TTC549 (cell line): ENCODE data around the gene DEPDC1B.
"Not testable (repeated sequence)": the region's sequence is repeated elsewhere in the genome, so short reads cannot be mapped to it uniquely, and the experiment has no call there.

ENCODE experiments used
- FAIRE-seq: peaks from 2 replicates; lab custom pipeline; 2012; peaks lifted over from hg19 to GRCh38; lab: Jason Lieb, UNC

The DEPDC1B gene

DNA sequence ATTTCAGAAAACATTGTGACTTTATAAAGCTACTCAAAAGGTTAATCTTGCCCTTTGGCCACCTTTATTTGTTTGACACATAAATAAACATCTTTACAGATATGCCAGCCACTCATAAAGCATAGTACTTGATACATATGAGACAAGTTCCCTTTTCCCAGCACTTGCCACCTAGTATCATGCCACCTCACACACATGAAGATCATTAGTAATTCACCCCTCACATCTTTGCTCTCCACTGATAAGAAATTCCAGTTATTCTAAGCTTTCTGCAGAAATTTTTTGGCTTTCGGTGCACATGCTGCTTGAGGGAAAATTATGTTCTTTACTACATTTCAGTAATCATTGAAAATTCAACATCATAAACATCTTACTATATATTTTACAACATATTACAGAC is 59.1 kb downstream of the DEPDC1B start:
- FAIRE-seq, result no peak

DNA sequence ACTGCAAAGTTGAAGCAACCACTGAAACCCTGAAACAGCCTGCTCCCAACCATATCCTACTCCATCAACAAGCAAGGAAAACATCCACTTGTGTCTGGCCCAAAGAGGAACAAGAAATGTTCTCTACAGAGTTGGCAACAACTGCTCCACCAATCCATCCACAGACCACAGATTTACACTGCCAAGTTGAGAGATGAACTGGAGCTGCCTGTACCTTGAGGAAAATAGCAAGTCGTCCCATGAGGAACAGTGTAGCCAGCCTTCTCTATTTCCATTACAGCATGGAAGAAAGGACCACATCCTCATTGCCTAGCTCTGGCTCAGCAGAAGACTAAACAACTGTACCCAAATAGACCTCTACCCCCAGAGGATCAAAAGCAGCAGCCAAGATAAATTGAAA is 60.4 kb downstream of the DEPDC1B start:
- no peak for FAIRE-seq

DNA sequence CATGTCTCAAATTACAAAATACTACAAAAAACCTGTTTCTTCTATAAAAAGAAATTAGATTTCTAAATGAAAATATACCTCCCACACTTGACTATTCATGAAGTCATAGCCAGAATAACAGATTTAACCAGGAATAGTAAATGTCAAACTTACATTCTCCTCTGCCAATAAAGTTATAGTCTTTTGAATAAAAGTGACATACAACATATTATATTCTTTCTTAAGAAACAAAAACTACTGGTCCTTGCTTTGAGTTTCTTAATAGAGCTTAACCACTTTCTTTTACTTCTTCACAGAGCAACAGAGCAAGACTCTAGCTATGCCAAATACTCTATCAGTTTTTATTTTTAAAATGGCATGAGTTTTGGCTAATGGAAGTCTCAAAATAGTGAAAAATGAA is 61.7 kb downstream of the DEPDC1B start:
- FAIRE-seq, result no peak

DNA sequence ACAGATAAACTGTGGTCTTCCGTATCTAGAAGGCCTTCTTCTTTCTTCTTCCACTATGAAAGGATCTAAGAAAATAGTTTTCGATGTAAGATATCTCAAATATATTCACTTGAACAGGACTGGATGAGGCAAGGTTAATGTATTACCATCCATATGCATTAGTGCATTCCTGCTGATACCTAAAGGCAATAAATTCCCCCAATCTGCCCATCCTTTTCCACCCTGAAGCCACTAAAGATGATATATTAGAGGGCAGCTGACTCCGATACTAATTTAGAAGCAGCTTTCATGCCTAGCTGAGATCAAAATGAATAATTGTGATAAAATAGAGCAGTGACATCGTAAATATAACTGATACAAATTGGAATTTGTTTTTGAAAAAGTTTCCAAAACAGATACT is 63.3 kb downstream of the DEPDC1B start:
- FAIRE-seq, result no peak

DNA sequence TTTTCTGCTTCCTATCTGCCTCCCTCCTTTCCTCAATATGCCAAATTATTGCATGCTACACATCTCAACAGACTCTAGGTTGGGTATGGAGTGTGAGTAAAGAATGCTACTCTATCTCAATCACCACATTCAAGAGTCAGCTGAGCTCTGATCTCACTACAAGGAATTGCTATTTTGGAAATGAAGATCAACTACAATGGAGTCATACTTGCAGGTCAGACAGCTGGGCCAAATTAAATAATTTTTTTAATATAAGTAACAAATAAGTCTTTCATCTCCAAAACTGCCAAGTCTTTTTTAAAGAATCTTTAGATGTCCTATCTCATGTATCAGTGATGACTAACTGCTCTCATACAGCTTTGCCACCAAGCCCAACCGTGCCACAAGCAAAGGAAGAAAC is 64.0 kb downstream of the DEPDC1B start:
- no peak for FAIRE-seq

DNA sequence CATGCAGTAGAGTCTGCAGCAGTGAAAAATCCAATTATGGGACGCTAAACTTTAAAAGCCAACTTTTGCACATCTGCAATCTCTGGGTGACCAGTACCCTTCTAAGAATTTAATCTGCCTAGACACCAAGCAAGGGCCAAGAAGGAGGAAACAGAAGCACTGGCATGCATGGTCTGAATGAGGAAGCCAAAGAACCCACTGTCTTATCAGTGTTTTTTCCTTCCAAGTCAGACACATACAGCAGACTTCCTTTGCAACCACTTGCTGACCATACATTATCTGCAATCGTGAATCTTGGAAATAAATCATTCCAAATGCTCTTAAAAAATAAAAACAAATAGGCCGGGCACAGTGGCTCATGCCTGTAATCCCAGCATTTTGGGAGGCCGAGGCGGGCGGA is 65.9 kb downstream of the DEPDC1B start:
- FAIRE-seq, result no peak

DNA sequence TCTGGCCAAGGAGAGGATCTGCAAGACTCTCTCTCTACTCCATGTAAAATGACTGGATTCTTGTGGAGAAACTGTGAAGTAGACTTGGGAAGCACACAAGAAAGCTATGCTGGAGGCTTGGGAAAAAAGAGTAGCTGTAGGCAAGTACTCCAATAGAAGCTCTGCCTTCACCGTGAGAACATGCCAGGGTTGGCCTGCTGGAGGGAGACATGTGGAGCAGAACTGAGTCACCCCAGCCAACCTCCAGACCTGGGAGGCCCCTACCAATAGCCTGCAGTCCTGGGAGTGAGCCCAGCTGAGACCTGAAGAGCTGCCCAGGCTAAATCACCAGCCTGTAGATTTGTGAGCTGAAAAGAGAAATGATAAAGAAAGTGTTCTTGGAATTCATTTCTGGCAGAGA is 66.6 kb downstream of the DEPDC1B start:
- FAIRE-seq, result no peak

DNA sequence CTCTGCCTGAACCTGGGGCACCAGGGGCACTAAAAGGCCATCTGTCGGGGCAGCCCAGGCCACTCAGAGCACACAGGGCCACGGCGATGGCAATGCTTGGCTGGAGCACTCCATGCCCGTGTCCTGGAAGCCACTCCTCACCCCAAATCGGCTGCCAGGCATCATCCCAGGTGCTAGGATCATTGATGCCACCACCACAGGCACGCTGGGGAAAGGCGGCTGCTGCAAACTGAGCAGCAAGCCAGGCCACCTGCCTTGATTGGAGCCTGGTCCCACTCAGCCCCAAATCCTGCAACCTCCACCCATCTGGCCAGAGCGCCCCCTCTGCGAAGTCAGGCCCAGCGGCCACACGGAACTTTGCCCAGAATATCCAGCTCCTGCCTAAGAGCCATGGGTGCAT is 67.8 kb downstream of the DEPDC1B start:
- FAIRE-seq, result no peak

DNA sequence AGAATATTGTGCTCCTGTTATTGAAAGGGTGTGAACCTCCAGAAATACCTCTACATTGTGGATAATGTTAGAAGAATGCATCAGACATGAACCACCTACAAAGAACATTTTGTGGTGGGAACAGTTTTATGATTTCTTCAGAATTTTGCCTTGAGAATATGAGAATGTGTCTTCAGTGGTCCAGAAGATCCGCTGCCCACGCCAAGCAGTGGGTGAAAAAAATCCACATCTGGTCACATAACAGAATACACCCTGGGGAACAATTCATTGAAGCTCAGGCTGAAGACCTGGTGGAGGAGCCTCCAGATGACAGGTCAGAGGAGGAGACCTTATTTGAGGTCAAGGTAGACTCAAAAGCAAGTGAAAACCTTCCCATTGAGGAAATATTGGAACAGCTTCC is 69.1 kb downstream of the DEPDC1B start:
- no peak for FAIRE-seq

DNA sequence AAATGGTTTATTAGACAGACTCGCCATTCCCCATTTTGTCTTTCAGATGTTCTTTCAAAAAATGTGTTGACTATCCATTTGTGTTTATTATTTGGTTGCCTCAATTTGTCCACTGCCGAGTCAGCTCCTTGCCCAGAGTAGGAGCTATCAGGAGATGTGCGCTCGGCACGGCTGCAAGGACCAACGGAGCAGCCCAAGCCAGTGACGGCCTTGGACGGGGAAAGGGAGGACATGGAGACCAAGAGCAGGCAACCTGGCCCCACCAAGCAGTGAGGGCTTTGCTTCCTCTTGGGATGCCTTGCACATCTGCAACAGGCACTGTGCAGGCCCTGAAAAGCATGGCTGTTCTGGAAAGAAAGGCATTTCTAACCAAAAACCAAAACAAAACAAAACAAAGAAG is 69.8 kb downstream of the DEPDC1B start:
- no peak for FAIRE-seq

DNA sequence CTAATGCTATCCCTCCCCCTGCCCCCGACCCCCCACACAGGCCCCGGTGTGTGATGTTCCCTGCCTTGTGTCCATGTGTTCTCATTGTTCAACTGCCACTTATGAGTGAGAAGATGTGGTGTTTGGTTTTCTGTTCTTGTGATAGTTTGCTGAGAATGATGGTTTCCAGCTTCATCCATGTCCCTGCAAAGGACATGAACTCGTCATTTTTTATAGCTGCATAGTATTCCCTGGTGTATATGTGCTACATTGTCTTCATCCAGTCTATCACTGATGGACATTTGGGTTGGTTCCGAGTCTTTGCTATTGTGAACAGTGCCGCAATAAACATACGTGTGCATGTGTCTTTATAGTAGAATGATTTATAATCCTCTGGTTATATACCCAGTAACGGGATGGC is 75.1 kb downstream of the DEPDC1B start:
- FAIRE-seq, result not testable (repeated sequence)

DNA sequence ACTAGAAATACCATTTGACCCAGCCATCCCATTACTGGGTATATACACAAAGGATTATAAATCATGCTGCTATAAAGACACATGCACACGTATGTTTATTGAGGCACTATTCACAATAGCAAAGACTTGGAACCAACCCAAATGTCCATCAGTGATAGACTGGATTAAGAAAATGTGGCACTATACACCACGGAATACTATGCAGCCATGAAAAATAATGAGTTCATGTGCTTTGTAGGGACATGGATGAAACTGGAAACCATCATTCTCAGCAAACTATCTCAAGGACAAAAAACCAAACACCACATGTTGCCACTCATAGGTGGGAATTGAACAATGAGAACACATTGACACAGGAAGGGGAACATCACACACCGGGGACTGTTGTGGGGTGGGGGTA is 79.2 kb downstream of the DEPDC1B start:
- not testable (repeated sequence) for FAIRE-seq

DNA sequence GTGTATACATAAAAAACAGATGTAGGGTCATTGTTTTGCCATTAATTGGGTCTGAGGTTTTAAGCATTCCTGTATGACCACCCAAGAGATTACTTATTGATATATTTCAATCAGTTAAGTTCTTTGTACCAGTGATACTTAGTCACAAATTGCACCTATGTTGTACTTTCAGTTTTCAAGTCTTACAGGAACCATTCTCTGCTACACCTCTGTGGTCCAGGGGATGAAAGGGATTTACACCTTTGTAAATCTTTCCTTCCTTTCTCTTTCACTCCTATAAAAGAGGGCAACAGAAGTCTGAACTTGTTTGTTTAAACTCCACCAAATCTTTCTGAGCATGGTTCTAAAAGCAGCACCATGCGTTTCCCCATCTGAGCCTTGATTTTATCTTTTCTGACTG is 86.1 kb downstream of the DEPDC1B start:
- no peak for FAIRE-seq

DNA sequence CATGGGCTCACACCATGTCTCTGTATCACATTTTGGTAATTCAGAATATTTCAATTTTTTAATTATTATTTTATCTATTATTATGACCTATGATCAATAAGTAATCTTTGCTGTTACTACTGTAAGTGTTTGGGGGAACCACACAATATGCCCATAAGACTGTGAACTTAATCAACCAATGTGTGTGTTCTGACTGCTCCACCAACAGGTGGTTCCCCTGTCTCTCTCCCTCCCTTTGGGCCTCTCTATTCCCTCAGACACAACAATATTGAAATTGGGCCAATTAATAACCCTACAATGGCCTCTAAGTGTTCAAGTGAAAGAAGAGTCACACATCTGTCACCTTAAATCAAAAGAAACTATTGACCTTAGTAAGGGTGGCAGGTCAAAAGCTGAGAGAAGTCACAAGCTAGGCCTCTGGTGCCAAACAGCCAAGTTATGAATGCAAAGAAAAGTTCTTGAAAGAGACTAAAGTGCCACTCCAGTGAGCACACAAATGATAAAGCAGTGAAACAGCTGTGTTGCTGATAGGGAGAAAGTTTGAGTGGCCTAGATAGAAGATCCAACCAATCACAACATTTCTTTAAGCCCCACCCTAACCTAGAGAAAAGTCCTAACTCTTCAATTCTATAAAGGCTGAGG is 88.7 kb downstream of the DEPDC1B start:
- no peak for FAIRE-seq

DNA sequence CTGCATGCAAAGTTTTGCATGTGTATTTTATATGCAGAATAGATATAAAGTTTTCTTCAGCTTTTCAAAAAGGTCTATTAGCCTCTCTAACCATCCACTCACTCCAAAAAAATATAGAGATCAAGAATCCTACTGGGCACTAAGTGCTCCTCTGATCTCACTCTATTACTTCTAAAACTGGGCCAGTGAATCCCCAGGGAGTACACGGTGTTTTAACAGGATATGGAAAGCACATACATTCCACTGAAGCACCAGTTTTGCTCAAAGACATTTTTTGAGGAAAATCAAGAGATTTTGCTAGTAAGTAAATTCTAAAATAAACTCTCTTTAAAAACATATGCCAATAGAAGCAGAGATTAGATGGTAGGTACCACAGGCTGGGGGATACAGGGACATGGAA is 95.2 kb downstream of the DEPDC1B start:
- FAIRE-seq, result no peak

DNA sequence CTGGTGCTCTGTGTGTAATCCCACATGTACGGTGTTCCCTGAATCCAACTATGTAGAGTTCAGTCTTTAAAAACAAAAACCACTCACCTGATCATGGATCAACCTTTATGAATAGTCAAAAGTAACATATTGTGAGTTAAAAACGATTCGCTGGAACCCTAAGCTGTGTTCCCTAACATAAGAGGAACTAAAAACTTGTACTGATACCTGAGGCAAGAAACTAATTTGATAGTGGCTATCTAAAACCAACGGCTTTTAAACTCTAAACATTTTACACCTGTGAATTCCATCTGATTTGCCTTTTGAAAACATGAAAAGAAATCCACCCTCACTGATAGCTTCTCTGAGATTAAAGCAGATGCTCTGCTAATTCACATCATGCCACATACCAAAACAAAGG is 101.5 kb downstream of the DEPDC1B start:
- FAIRE-seq, result no peak

DNA sequence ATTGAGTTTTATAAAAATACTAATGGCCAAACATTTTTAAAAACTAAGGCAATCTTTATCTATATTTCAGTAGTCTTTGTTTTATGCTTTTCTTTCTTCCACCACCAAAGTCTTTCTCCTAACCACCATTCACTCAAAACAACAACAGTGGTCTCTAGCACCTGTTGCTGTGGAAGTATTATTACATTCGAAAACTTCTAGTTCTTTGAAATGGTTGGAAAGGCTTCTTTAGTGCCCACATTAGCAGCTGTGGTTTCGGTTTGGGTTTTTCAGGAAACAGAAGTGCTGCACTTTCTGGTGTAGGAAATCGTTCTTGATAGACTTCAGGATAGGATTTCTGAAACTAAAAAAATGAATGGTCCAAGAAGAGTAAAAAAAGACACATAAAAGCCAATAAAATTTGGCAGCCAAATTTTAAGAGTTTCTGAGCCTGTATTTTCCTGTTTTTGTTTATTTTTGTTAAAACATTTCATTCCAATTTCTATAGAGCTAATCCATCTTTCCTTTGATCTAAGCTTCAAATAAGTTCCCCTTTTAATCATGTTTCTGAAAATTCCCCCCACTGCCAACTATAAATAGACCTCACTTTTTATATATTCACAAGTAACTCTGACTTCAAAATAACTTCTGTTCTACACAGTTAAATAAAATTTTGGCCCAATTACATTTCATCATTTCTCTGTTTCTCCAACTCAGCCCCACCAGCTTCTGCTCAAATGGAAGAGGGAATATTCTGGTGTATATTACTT is 102.2 kb downstream of the DEPDC1B start:
- FAIRE-seq, result no peak

DNA sequence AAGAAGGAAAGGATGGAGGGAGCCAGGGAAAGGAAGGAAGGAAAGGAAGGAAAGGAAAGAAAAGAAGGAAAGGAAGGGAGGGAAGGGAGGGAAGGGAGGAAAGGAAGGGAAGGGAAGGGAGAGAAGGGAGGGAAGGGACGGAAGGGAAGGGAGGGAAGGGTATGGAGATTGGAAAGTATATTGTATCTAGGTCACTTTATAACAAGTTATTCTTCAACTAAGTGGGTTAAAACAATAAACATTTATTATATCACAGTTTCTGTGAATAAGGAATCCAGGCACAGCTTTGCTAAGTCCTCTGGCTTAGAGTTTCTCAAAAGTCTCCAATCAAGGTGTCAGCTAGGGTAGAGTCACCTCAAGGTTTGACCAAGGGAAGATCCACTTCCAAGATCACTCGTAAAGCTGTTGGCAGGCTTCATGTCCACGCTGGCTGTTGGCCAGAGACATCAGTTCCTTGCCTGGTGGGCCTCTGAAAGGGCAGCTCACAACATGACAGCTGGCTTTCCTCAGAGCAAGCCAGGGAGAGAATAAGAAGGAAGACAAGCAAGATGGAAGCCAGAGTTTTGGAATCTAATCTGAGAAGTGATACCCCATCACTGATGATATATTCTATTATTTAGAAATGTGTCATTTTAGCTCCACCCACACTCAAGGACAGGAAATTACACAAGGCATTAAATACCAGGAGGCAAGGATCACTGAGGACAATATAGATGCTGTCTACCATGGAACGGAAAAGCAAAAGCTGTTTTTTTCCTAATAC is 105.1 kb downstream of the DEPDC1B start:
- FAIRE-seq, result no peak

DNA sequence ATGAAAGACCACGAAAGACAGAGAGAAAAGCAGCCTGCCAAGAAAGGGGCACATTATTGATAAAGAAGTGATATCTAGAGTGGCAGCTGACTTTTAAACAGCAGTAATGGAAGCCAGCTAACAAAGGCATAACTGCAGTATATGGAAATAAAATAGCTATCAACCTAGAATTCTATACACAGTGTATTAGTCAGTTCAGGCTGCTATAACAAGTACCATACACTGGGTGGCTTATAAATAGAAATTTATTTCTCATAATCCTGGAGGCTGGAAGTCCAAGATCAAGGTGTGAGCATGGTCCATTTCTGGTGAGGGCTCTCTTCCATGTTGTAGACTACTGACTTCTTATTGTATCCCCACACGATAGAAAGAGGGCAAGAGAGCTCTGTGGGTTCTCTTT is 109.8 kb downstream of the DEPDC1B start:
- no peak for FAIRE-seq

DNA sequence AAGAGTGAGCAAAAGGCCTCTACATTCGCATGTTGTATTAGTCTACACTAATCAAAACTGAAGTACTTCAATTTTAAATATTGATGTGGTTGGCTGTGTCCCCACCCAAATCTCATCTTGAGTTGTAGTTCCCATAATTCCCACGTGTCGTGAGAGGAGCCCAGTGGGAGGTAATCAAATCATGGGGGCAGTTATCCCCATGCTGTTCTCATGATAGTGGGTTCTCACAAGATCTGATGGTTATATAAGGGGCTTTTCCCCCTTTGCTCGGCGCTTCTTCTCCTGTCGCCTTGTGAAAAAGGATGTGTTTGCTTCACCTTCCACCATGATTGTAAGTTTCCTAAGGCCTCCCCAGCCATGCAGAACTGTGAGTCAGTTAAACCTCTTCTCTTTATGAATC is 112.7 kb downstream of the DEPDC1B start:
- not testable (repeated sequence) for FAIRE-seq

DNA sequence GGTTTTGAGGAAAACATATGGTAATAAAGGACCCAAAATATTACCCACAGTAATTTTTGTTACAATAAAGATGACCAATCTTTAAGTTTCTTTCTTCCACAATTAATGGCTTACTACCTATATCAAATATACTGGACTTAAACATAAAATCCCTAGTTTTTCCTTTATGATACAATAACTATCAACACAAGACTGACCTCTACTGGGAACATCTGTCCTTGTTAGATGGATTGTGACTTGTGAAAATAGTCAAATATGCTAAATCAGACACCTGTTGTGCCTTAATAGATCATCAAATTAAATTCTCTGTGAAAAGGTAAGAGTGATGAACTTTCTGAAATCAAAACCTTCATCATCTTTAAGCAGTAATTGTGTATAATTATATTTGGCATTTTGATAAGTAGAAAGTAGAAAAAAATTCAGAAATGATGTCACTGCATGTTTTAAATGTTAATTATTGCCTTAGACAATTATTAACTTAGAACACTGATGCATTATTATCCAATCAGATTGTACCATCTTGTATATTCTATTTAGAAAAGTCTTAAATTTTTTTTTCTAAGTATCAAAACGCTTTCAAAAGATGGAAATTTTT is 113.6 kb downstream of the DEPDC1B start:
- peak; percentile 33 for FAIRE-seq

DNA sequence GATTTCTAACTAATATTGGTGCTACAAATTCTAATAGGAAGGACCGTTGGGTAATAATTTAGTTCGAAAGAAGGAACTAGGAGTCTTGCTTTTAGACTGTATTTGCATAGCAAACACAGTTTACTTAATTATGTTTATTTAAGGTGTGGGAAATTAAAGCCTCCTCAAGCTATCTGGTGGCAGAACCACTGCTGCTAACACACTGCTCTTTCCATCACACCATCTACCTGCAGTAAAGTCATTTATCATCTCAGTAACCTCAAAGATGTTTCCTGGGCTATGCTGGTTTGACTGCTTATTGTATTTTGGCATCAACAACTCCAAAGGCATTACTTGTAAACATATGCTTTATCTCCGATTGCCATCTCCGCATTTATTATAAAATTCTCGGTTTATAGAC is 114.3 kb downstream of the DEPDC1B start:
- no peak for FAIRE-seq

DNA sequence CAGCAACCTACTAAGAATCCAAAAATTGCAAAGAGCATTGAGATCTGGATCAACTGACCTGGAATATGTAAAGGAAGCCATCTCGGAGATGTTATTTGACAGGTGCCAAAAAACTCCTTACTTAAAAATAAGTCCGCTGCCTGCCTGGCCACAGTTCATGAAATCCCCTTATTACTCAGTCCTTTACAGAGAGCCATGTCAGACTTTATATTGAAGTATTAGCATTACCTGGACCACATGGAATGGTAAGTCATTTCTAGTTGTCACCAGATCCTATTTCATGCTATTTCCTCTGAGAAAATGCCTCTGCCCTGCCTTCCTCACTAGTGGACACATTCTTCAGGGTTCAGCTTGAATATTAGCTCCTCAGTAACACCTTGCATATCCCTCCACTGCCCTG is 115.7 kb downstream of the DEPDC1B start:
- no peak for FAIRE-seq
